WTC11 (cell line): ENCODE data around the gene ZNF730. TPM values are rescaled to one million over a fixed set of nuclear protein-coding genes. Genes with fewer than 3 reads are reported as not detected.
"Not testable (repeated sequence)": the region's sequence is repeated elsewhere in the genome, so short reads cannot be mapped to it uniquely, and the experiment has no call there.

ENCODE experiments used
- ATAC-seq: fragments of 200-7000 bp; cut with Tn5 transposase; 2 replicates; pipeline ENCODE4 v1.10.0; 2021; ENCODE audit warnings: mild to moderate bottlenecking, moderate library complexity
- CTCF ChIA-PET: fragments of 300-600 bp; sonication (Branson Sonifier 250); formaldehyde crosslinking; loops from one replicate; lab custom pipeline; 2021; ENCODE audit warnings: antibody characterized with exemption; lab: Charles Lee
- POLR2A ChIA-PET: fragments of 350-600 bp; sonication (Branson Sonifier 250); formaldehyde crosslinking; loops from one replicate; lab custom pipeline; 2021; ENCODE audit warnings: antibody characterized with exemption; lab: Charles Lee
- DNase-seq: peaks from one replicate; pipeline ENCODE4 v3.0.0; 2021; ENCODE audit warnings: low spot score
- H3K27ac Mint-ChIP-seq: 2 replicates; pipeline ENCODE4 v1.8.0; 2021; ENCODE audit warnings: mixed read lengths
- H3K27me3 Mint-ChIP-seq: 2 replicates; pipeline ENCODE4 v1.8.0; 2021; ENCODE audit warnings: low read depth, mild to moderate bottlenecking, moderate library complexity, mixed read lengths
- H3K36me3 Mint-ChIP-seq: 2 replicates; pipeline ENCODE4 v1.8.0; 2021; ENCODE audit warnings: mixed read lengths
- H3K4me1 Mint-ChIP-seq: 2 replicates; pipeline ENCODE4 v1.8.0; 2022; ENCODE audit warnings: mixed read lengths
- H3K4me3 Mint-ChIP-seq: 2 replicates; pipeline ENCODE4 v1.8.0; 2021; ENCODE audit warnings: mild to moderate bottlenecking, moderate library complexity, mixed read lengths
- H3K9me3 Mint-ChIP-seq: 2 replicates; pipeline ENCODE4 v1.8.0; 2021; ENCODE audit warnings: mixed read lengths
- CBFB ChIP-seq: sonication (generic); formaldehyde crosslinking; IDR thresholded peaks from 2 replicates; pipeline ENCODE4 v1.8.1; 2022; ENCODE audit warnings: mild to moderate bottlenecking, low read depth, missing genetic modification reagents
- CREB1 ChIP-seq: sonication (generic); formaldehyde crosslinking; IDR thresholded peaks from 2 replicates; pipeline ENCODE4 v1.8.0; 2023; ENCODE audit warnings: mild to moderate bottlenecking, missing genetic modification reagents
- ETV6 ChIP-seq: sonication (generic); formaldehyde crosslinking; IDR thresholded peaks from 2 replicates; pipeline ENCODE4 v1.8.1; 2022; ENCODE audit warnings: mild to moderate bottlenecking, missing genetic modification reagents
- FOXK1 ChIP-seq: sonication (generic); formaldehyde crosslinking; IDR thresholded peaks from 2 replicates; pipeline ENCODE4 v1.8.0; 2022; ENCODE audit warnings: mild to moderate bottlenecking, moderate library complexity, missing genetic modification reagents
- FOXP1 ChIP-seq: sonication (generic); formaldehyde crosslinking; IDR thresholded peaks from 2 replicates; pipeline ENCODE4 v1.8.0; 2022; ENCODE audit warnings: missing genetic modification reagents, mild to moderate bottlenecking, moderate library complexity, borderline replicate concordance
- GABPB1 ChIP-seq: sonication (generic); formaldehyde crosslinking; IDR thresholded peaks from 2 replicates; pipeline ENCODE4 v1.8.1; 2023; ENCODE audit warnings: mild to moderate bottlenecking, missing genetic modification reagents
- OVOL2 ChIP-seq: fragments of 250-450 bp; sonication (Bioruptor Pico); IDR thresholded peaks from 2 replicates; pipeline ENCODE4 v1.9.0; 2021; ENCODE audit warnings: mild to moderate bottlenecking, borderline replicate concordance
- PRRX2 ChIP-seq: fragments of 250-450 bp; sonication (Bioruptor Pico); IDR thresholded peaks from 2 replicates; pipeline ENCODE4 v1.8.0; 2021; ENCODE audit warnings: mild to moderate bottlenecking
- RORB ChIP-seq: fragments of 250-450 bp; sonication (Bioruptor Pico); IDR thresholded peaks from 2 replicates; pipeline ENCODE4 v1.9.0; 2021; ENCODE audit warnings: mild to moderate bottlenecking
- TCF7 ChIP-seq: sonication (generic); formaldehyde crosslinking; IDR thresholded peaks from 2 replicates; pipeline ENCODE4 v1.8.0; 2022; ENCODE audit warnings: mild to moderate bottlenecking, low read depth, missing genetic modification reagents, moderate library complexity
- TEAD4 ChIP-seq: sonication (generic); formaldehyde crosslinking; IDR thresholded peaks from 2 replicates; pipeline ENCODE4 v1.8.0; 2022; ENCODE audit warnings: mild to moderate bottlenecking, missing genetic modification reagents
- ZNF317 ChIP-seq: sonication (generic); formaldehyde crosslinking; IDR thresholded peaks from 2 replicates; pipeline ENCODE4 v1.8.1; 2023; ENCODE audit warnings: low read depth, mild to moderate bottlenecking, moderate library complexity, missing genetic modification reagents, borderline replicate concordance
- total RNA-seq: library from RNA; stranded (reverse); gene quantifications from 3 replicates; pipeline ENCODE4 v1.2.3, GENCODE V29; 2021
- TF ChIP-seq, protein P1 (sequence below): fragments of 250-450 bp; sonication (Bioruptor Pico); conservative IDR thresholded peaks from 2 replicates; pipeline ENCODE4 v1.9.0; 2021; ENCODE audit warnings: mild to moderate bottlenecking
- TF ChIP-seq, protein P2 (sequence below): fragments of 200-600 bp; IDR thresholded peaks from 2 replicates; pipeline ENCODE4 v1.8.0; 2022; ENCODE audit warnings: antibody characterized with exemption
- TF ChIP-seq, protein P3 (sequence below): sonication (generic); formaldehyde crosslinking; IDR thresholded peaks from 2 replicates; pipeline ENCODE4 v1.8.1; 2022; ENCODE audit warnings: low read depth, mild to moderate bottlenecking, moderate library complexity, missing genetic modification reagents, borderline replicate concordance
- TF ChIP-seq, protein P4 (sequence below): sonication (generic); formaldehyde crosslinking; IDR thresholded peaks from 2 replicates; pipeline ENCODE4 v1.8.1; 2023; ENCODE audit warnings: mild to moderate bottlenecking, moderate library complexity, missing genetic modification reagents
- TF ChIP-seq, protein P5 (sequence below): sonication (generic); formaldehyde crosslinking; IDR thresholded peaks from 2 replicates; pipeline ENCODE4 v1.8.1; 2022; ENCODE audit warnings: low read depth, missing genetic modification reagents, borderline replicate concordance
- TF ChIP-seq, protein P6 (sequence below): sonication (generic); formaldehyde crosslinking; IDR thresholded peaks from 2 replicates; pipeline ENCODE4 v1.8.0; 2022; ENCODE audit warnings: missing genetic modification reagents

The ZNF730 gene
- total RNA-seq, 1 experiment from 2014 or later = 38.0 TPM

DNA sequence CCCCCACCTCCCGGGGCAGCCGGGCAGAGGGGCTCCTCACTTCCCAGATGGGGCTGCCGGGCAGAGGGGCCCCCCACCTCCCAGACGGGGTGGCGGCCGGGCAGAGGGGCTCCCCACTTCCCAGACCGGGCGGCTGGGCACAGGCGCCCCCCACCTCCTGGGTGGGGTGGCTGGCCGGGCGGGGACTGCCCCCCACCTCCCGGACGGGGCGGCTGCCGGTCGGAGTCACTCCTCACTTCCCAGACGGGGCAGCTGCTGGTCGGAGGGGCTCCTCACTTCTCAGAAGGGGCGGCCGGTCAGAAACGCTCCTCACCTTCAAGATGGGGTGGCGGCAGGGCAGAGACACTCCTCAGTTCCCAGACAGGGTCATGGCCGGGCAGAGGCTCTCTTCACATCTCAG, 43.9 kb downstream of the ZNF730 start:
- TF ChIP-seq CBFB (CRISPR knock-in tag) (no peak), GABPB1 (CRISPR knock-in tag) (no peak), OVOL2 (CRISPR knock-in tag) (no peak), RORB (CRISPR knock-in tag) (no peak), TCF7 (CRISPR knock-in tag) (no peak), ZNF317 (no peak), PRRX2 (no peak), TEAD4 (no peak)
- TF ChIP-seq, protein P1, sequence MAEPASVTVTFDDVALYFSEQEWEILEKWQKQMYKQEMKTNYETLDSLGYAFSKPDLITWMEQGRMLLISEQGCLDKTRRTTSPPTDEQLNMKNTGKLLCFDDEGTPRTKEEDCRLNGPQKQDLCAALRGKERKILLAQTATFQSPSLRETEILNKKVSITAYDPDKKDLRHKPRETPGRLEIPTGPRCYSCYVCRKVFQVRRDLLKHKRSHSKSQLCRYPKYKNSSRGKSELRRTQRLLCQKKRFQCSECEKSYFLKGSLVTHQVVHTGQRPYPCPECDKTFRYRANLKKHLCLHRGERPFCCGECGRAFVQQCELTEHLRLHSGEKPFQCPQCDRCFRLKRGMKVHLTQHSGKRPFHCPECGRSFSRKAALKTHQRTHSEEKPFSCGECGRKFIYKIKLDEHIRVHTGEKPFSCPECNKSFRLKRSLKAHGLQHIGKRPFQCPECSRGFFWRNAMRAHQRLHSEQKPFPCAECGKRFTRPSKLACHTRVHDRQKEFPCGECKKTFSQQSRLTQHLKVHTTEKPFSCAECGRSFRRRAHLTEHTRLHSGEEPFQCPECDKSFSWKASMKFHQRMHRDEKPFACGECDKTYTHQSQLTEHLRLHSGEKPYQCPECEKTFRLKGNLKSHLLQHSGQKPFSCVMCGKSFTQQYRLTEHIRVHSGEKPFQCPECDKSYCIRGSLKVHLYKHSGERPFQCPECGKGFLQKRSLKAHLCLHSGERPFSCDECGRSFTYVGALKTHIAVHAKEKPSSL = no peak
- TF ChIP-seq, protein P2, sequence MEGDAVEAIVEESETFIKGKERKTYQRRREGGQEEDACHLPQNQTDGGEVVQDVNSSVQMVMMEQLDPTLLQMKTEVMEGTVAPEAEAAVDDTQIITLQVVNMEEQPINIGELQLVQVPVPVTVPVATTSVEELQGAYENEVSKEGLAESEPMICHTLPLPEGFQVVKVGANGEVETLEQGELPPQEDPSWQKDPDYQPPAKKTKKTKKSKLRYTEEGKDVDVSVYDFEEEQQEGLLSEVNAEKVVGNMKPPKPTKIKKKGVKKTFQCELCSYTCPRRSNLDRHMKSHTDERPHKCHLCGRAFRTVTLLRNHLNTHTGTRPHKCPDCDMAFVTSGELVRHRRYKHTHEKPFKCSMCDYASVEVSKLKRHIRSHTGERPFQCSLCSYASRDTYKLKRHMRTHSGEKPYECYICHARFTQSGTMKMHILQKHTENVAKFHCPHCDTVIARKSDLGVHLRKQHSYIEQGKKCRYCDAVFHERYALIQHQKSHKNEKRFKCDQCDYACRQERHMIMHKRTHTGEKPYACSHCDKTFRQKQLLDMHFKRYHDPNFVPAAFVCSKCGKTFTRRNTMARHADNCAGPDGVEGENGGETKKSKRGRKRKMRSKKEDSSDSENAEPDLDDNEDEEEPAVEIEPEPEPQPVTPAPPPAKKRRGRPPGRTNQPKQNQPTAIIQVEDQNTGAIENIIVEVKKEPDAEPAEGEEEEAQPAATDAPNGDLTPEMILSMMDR = no peak
- TF ChIP-seq, protein P3, sequence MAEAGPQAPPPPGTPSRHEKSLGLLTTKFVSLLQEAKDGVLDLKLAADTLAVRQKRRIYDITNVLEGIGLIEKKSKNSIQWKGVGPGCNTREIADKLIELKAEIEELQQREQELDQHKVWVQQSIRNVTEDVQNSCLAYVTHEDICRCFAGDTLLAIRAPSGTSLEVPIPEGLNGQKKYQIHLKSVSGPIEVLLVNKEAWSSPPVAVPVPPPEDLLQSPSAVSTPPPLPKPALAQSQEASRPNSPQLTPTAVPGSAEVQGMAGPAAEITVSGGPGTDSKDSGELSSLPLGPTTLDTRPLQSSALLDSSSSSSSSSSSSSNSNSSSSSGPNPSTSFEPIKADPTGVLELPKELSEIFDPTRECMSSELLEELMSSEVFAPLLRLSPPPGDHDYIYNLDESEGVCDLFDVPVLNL = no peak
- TF ChIP-seq, protein P4, sequence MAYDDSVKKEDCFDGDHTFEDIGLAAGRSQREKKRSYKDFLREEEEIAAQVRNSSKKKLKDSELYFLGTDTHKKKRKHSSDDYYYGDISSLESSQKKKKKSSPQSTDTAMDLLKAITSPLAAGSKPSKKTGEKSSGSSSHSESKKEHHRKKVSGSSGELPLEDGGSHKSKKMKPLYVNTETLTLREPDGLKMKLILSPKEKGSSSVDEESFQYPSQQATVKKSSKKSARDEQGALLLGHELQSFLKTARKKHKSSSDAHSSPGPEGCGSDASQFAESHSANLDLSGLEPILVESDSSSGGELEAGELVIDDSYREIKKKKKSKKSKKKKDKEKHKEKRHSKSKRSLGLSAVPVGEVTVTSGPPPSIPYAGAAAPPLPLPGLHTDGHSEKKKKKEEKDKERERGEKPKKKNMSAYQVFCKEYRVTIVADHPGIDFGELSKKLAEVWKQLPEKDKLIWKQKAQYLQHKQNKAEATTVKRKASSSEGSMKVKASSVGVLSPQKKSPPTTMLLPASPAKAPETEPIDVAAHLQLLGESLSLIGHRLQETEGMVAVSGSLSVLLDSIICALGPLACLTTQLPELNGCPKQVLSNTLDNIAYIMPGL = no peak
- Mint-ChIP-seq H3K27ac (no peak overlapping the region), H3K4me3 (no peak overlapping the region), H3K9me3 (peaks cover 71% of the 10 kb centered on the region), H3K4me1 (peaks cover 23% of the 10 kb centered on the region), H3K27me3 (peaks cover 4% of the 10 kb centered on the region), H3K36me3 (peaks cover 52% of the 10 kb centered on the region)
- DNase-seq (no peak), ATAC-seq (no peak)
- ChIA-PET CTCF (no interaction called here), POLR2A (interaction anchor here (0.6 kb wide), 1 partner anchor 86 kb away, joined by 3 read pairs; no protein-coding TSS in a partner anchor)

DNA sequence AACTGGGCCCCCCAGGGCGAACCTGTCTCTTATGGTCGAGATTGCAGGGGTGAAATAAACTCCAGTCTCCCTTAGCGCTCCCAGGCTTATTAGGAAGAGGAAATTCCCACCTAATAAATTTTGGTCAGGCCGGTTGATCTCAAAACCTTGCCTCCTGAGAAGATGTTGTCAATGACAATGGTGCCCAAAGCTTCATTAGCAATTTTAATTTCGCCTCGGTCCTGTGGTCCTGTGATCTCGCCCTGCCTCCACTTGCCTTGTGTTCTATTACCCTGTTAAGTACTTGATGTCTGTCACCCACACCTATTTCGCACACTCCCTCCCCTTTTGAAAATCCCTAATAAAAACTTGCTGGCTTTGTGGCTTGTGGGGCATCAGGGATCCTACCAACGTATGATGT, 51.5 kb downstream of the ZNF730 start:
- POLR2A ChIA-PET = interaction anchor here (1.0 kb wide), 1 partner anchor 52 kb away, joined by 3 read pairs; the partner anchor contains the start of gene ZNF730
- H3K27ac Mint-ChIP-seq = peak overlapping the region; percentile 79; the same call in 1 of the 2 replicates
- peaks cover 23% of the 10 kb centered on the region for H3K36me3 Mint-ChIP-seq
- peaks cover 28% of the 10 kb centered on the region for H3K9me3 Mint-ChIP-seq
- H3K4me1 Mint-ChIP-seq = peaks cover 32% of the 10 kb centered on the region
- H3K4me3 Mint-ChIP-seq = peak overlapping the region; percentile 57
- H3K27me3 Mint-ChIP-seq, CTCF ChIA-PET, ATAC-seq: not testable (repeated sequence)
- DNase-seq = peak; percentile 28

DNA sequence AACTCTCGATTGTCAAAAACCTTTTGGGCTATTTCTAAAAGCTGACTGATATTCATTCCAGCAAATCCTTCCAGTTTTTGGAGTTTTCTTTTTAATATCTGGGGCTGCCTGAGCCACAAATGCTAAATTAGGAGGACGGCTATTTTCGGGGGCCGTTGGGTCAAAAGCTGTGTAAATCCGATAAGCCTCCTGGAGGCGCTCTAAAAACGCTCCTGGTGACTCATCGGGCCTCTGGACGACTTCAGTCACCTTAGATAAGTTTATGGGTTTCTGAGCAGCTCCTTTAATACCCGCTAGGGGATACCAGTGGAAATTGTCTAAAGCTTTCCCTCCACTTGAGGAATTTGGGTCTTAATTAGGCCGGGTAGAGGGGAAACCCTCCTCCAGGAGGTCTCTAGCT, 66.4 kb downstream of the ZNF730 start:
- Mint-ChIP-seq H3K4me1 (peaks cover 6% of the 10 kb centered on the region; the same call in 1 of the 2 replicates), H3K36me3 (0 out of 2 replicates have a peak, but pooled peaks cover 7% of the 10 kb centered on the region), H3K4me3 (no peak overlapping the region), H3K9me3 (peaks cover 55% of the 10 kb centered on the region), H3K27me3 (no peaks in the 10 kb centered on the region; the same call in 1 of the 2 replicates), H3K27ac (no peak overlapping the region)
- POLR2A ChIA-PET = no interaction called here
- ATAC-seq (no peak), DNase-seq (no peak)
- CTCF ChIA-PET = interaction anchor here (0.6 to 1.4 kb wide), 3 partner anchors 82 to 100 kb away, joined by 3 to 4 read pairs (median 4); no protein-coding TSS in a partner anchor
- TF ChIP-seq ETV6 (no peak), FOXP1 (CRISPR knock-in tag) (no peak), CREB1 (CRISPR knock-in tag) (no peak), FOXK1 (no peak)
- TF ChIP-seq, protein P5, sequence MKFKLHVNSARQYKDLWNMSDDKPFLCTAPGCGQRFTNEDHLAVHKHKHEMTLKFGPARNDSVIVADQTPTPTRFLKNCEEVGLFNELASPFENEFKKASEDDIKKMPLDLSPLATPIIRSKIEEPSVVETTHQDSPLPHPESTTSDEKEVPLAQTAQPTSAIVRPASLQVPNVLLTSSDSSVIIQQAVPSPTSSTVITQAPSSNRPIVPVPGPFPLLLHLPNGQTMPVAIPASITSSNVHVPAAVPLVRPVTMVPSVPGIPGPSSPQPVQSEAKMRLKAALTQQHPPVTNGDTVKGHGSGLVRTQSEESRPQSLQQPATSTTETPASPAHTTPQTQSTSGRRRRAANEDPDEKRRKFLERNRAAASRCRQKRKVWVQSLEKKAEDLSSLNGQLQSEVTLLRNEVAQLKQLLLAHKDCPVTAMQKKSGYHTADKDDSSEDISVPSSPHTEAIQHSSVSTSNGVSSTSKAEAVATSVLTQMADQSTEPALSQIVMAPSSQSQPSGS (CRISPR knock-in tag) = no peak
- TF ChIP-seq, protein P6, sequence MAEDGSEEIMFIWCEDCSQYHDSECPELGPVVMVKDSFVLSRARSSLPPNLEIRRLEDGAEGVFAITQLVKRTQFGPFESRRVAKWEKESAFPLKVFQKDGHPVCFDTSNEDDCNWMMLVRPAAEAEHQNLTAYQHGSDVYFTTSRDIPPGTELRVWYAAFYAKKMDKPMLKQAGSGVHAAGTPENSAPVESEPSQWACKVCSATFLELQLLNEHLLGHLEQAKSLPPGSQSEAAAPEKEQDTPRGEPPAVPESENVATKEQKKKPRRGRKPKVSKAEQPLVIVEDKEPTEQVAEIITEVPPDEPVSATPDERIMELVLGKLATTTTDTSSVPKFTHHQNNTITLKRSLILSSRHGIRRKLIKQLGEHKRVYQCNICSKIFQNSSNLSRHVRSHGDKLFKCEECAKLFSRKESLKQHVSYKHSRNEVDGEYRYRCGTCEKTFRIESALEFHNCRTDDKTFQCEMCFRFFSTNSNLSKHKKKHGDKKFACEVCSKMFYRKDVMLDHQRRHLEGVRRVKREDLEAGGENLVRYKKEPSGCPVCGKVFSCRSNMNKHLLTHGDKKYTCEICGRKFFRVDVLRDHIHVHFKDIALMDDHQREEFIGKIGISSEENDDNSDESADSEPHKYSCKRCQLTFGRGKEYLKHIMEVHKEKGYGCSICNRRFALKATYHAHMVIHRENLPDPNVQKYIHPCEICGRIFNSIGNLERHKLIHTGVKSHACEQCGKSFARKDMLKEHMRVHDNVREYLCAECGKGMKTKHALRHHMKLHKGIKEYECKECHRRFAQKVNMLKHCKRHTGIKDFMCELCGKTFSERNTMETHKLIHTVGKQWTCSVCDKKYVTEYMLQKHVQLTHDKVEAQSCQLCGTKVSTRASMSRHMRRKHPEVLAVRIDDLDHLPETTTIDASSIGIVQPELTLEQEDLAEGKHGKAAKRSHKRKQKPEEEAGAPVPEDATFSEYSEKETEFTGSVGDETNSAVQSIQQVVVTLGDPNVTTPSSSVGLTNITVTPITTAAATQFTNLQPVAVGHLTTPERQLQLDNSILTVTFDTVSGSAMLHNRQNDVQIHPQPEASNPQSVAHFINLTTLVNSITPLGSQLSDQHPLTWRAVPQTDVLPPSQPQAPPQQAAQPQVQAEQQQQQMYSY (CRISPR knock-in tag) = no peak
- TF ChIP-seq, protein P4 = no peak
